Activated B cell treated with CpG ODN at 0.5 μM for 24 hours (primary cell): ENCODE measurements around the gene MCF2L. TPM values are rescaled to one million over a fixed set of nuclear protein-coding genes. Genes with fewer than 3 reads are reported as not detected.

Experiments
- ATAC-seq: fragments of 200-7000 bp; cut with Tn5 transposase; one replicate; pipeline ENCODE4 v1.10.0; 2021; ENCODE audit warnings: low read depth, mild to moderate bottlenecking, moderate library complexity
- CTCF ChIA-PET: fragments of 350-600 bp; sonication (Branson Sonifier 250); formaldehyde crosslinking; loops from one replicate; lab custom pipeline; 2021; ENCODE audit warnings: antibody characterized with exemption; lab: Charles Lee
- POLR2A ChIA-PET: fragments of 350-600 bp; sonication (Branson Sonifier 250); formaldehyde crosslinking; loops from one replicate; lab custom pipeline; 2021; ENCODE audit warnings: antibody characterized with exemption; lab: Charles Lee
- DNase-seq: peaks from one replicate; pipeline ENCODE4 v3.0.0; 2022
- H3K27ac Mint-ChIP-seq: one replicate; pipeline ENCODE4 v1.8.0; 2020; ENCODE audit warnings: mixed read lengths
- H3K27me3 Mint-ChIP-seq: one replicate; pipeline ENCODE4 v1.8.0; 2021; ENCODE audit warnings: mixed read lengths
- H3K36me3 Mint-ChIP-seq: one replicate; pipeline ENCODE4 v1.8.0; 2021; ENCODE audit warnings: low read depth, mixed read lengths
- H3K4me1 Mint-ChIP-seq: one replicate; pipeline ENCODE4 v1.8.0; 2021; ENCODE audit warnings: mixed read lengths
- H3K4me3 Mint-ChIP-seq: one replicate; pipeline ENCODE4 v1.8.0; 2020; ENCODE audit warnings: mild to moderate bottlenecking, mixed read lengths
- H3K9me3 Mint-ChIP-seq: one replicate; pipeline ENCODE4 v1.8.0; 2020; ENCODE audit warnings: mixed read lengths
- intact Hi-C: fragments of 100-400 bp; cut with micrococcal nuclease; formaldehyde crosslinking; loops from one replicate; pipeline ENCODE4 v1.15.1; 2024
- total RNA-seq: library from RNA; stranded (reverse); gene quantifications from 2 replicates; pipeline ENCODE4 v1.2.3, GENCODE V29; 2022
- TF ChIP-seq, protein P1 (sequence below): fragments of 200-600 bp; IDR thresholded peaks from one replicate; pipeline ENCODE4 v1.8.0; 2022; ENCODE audit warnings: antibody characterized with exemption, mild to moderate bottlenecking

Gene MCF2L
- total RNA-seq, 1 donor from 2014 or later, result 3.4 TPM

DNA sequence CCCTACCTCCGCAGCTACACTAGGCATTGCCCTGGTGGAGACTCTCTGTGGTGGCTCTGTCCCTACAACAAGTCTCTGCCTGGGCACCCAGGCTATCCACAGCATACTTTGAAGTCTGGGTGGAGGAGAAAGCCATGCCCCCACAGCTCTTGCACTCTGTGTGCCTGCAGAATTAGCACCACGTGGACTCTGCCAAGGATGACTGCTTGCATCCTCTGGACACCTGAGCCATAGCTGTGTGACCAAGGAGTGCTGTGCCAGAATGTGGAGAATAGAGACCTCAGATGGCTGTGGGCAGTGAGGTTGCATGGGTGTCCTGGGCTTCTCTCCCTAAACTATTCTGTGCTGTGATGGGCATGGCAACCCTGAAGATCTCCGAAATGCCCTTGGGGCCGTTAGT, 21.2 kb upstream of the MCF2L start:
- no peak for ATAC-seq
- ChIA-PET POLR2A (no interaction called here), CTCF (no interaction called here)
- Mint-ChIP-seq H3K27me3 (peaks cover 30% of the 10 kb centered on the region), H3K4me3 (no peak overlapping the region), H3K36me3 (no peaks in the 10 kb centered on the region), H3K27ac (no peak overlapping the region), H3K9me3 (no peaks in the 10 kb centered on the region), H3K4me1 (peaks cover 1% of the 10 kb centered on the region)
- no peak for DNase-seq
- intact Hi-C loops, result loop anchor here (10.0 kb wide), 1 partner anchor 207 kb away; the partner anchor contains the start of gene PROZ
- TF ChIP-seq, protein P1, sequence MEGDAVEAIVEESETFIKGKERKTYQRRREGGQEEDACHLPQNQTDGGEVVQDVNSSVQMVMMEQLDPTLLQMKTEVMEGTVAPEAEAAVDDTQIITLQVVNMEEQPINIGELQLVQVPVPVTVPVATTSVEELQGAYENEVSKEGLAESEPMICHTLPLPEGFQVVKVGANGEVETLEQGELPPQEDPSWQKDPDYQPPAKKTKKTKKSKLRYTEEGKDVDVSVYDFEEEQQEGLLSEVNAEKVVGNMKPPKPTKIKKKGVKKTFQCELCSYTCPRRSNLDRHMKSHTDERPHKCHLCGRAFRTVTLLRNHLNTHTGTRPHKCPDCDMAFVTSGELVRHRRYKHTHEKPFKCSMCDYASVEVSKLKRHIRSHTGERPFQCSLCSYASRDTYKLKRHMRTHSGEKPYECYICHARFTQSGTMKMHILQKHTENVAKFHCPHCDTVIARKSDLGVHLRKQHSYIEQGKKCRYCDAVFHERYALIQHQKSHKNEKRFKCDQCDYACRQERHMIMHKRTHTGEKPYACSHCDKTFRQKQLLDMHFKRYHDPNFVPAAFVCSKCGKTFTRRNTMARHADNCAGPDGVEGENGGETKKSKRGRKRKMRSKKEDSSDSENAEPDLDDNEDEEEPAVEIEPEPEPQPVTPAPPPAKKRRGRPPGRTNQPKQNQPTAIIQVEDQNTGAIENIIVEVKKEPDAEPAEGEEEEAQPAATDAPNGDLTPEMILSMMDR, result no peak

- Mint-ChIP-seq H3K27ac (no peak overlapping the region), H3K4me3 (no peak overlapping the region), H3K4me1 (no peaks in the 10 kb centered on the region), H3K36me3 (no peaks in the 10 kb centered on the region), H3K27me3 (peaks cover 13% of the 10 kb centered on the region), H3K9me3 (no peaks in the 10 kb centered on the region)
- ATAC-seq (no peak), DNase-seq (no peak)
- CTCF ChIA-PET, result no interaction called here
- TF ChIP-seq, protein P1, result no peak
- intact Hi-C loops, result no loop called here
- POLR2A ChIA-PET, result no interaction called here
Observed at GRCh38 chr13:112951674-112952371, 17.2 kb upstream of the MCF2L start.

DNA sequence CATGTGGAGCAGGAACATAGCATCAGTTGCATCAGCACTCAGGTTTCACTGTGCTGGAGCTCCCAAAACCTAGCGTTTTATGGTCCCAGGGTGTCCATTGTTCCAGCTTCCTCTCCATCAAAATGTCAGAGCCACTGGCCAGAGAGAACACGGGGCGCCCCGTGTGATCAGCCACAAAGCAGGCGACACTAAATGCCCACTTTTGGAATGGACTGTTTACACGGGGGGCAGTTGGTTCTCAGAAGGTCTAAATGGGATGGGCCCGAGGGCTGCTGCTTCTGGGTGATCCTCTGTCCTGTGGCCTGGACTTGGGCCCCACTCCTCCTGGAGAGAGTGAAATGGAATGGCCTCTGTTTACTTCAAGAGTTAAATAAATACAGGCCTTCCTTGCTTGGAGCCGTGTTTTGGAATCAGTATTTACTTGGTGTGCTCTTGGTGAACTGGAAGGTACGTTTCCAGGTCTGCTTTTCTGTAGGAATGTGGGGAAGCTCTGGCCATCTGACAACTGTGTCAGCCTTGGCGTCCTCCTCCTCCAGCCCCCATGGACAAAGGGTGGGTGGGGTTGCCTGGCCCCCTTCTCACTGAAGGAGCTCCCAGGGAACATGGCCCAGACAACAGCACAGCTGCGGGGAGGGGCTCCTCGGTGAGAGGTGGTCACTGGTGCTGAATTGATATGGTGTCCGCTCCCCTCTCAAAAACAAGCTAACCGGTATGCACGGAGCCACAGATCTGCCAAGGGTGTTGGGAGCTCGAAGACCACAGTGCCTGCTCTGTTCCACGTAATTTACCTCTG, 16.1 kb upstream of the MCF2L start:
- Mint-ChIP-seq H3K27ac (no peak overlapping the region), H3K27me3 (peaks cover 11% of the 10 kb centered on the region), H3K4me3 (no peak overlapping the region), H3K4me1 (no peaks in the 10 kb centered on the region), H3K36me3 (no peaks in the 10 kb centered on the region), H3K9me3 (no peaks in the 10 kb centered on the region)
- DNase-seq, result no peak
- intact Hi-C loops, result no loop called here
- POLR2A ChIA-PET, result no interaction called here
- CTCF ChIA-PET, result no interaction called here
- no peak for ATAC-seq
- TF ChIP-seq, protein P1, result no peak

- Mint-ChIP-seq H3K4me3 (no peak overlapping the region), H3K36me3 (no peaks in the 10 kb centered on the region), H3K27ac (no peak overlapping the region), H3K9me3 (no peaks in the 10 kb centered on the region), H3K27me3 (peaks cover 7% of the 10 kb centered on the region), H3K4me1 (no peaks in the 10 kb centered on the region)
- ATAC-seq (no peak), DNase-seq (no peak)
- ChIA-PET CTCF (no interaction called here), POLR2A (no interaction called here)
- intact Hi-C loops, result no loop called here
- TF ChIP-seq, protein P1, result no peak
Observed at GRCh38 chr13:112953591-112954487, 15.2 kb upstream of the MCF2L start.
